Raji (cell line): ENCODE results near the gene CDKL5.

ENCODE experiments used
- POLR2A ChIP-seq: IDR thresholded peaks from 2 replicates; pipeline ENCODE4 v1.6.1; 2011; ENCODE audit warnings: low read depth, low read length, control low read depth; ENCODE audit not compliant: insufficient read depth

Gene CDKL5

GRCh38 chrX:18582910-18583493 lies 157.6 kb downstream of the CDKL5 start:
- TF ChIP-seq POLR2A: no peak

- no peak for TF ChIP-seq POLR2A
Measured at GRCh38 chrX:18591834-18592233, 166.4 kb downstream of the CDKL5 start.

GRCh38 chrX:18594079-18594478 lies 168.7 kb downstream of the CDKL5 start:
- TF ChIP-seq POLR2A: no peak

- TF ChIP-seq POLR2A: no peak
Measured at GRCh38 chrX:18596096-18596495, 170.7 kb downstream of the CDKL5 start.

- TF ChIP-seq POLR2A: no peak
Measured at GRCh38 chrX:18598413-18598812, 173.0 kb downstream of the CDKL5 start.

GRCh38 chrX:18607966-18608365 lies 182.6 kb downstream of the CDKL5 start:
- TF ChIP-seq POLR2A: no peak

- no peak for TF ChIP-seq POLR2A
Measured at GRCh38 chrX:18613930-18614639, 188.7 kb downstream of the CDKL5 start.

- TF ChIP-seq POLR2A: no peak
Measured at GRCh38 chrX:18616688-18617406, 191.4 kb downstream of the CDKL5 start.

- TF ChIP-seq POLR2A: no peak
Measured at GRCh38 chrX:18617407-18617750, 192.0 kb downstream of the CDKL5 start.

GRCh38 chrX:18619288-18619687 lies 193.9 kb downstream of the CDKL5 start:
- no peak for TF ChIP-seq POLR2A

- no peak for TF ChIP-seq POLR2A
Measured at GRCh38 chrX:18620349-18620748, 194.9 kb downstream of the CDKL5 start.

GRCh38 chrX:18624599-18624998 lies 199.2 kb downstream of the CDKL5 start:
- TF ChIP-seq POLR2A: no peak

- TF ChIP-seq POLR2A: no peak
Measured at GRCh38 chrX:18630934-18631333, 205.5 kb downstream of the CDKL5 start.

- TF ChIP-seq POLR2A: no peak
Measured at GRCh38 chrX:18638398-18638797, 213.0 kb downstream of the CDKL5 start.

GRCh38 chrX:18639280-18639679 lies 213.9 kb downstream of the CDKL5 start:
- TF ChIP-seq POLR2A: no peak

- TF ChIP-seq POLR2A: no peak
Measured at GRCh38 chrX:18640686-18641085, 215.3 kb downstream of the CDKL5 start.
